ENCODE measurements around the gene ARHGAP45.

The ARHGAP45 gene

GRCh38 chr19:1040476-1041271, 26.3 kb upstream of the ARHGAP45 start:
- peak; percentile 52 to 80 for DNase-seq

DNA sequence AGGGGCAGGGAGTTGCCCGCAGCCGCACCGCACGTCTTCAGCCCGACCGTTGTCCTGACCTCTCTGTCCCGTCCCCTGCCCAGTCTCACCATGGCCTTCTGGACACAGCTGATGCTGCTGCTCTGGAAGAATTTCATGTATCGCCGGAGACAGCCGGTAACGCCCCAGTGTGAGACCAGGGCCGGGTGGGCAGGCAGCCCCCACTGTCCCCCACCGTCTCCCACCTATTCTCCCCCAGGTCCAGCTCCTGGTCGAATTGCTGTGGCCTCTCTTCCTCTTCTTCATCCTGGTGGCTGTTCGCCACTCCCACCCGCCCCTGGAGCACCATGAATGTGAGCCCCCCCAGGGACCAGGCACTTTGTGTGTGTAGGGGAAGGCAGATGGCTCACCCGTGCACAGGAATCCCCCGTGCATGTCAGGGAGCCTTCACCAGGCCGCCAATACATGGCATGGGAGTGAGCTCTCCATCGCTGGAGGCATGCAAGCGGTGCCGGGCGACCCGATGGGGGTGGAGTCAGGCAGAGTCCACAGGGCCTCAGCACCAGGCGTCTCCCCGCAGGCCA, 25.6 kb upstream of the ARHGAP45 start:
- no peak for DNase-seq

DNA sequence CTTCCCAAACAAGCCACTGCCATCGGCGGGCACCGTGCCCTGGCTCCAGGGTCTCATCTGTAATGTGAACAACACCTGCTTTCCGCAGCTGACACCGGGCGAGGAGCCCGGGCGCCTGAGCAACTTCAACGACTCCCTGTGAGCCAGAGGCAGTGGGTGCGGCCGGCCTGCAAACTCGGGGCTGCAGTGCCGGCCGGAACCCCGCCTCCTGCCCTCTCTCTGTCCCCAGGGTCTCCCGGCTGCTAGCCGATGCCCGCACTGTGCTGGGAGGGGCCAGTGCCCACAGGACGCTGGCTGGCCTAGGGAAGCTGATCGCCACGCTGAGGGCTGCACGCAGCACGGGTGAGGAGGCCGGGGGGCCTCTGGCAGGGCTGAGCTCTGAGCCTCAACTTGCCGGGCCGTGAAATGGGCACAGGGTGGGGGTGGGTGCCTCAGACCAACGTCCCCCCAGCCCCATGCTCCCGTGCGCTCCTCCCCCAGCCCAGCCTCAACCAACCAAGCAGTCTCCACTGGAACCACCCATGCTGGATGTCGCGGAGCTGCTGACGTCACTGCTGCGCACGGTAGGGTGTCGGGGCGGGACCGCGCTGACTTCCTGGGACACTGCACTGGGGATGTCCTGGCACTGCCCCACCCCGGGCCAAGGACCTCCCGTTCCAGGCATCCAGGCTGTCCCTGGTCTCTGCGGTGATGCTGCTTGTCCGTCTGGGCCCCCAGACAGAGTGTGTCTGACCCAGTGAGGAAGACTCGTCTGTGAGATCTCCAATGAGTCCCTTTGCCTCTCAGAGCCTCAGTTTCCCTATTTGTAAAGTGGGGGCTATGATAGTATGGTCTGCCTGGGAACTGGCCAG, 24.9 kb upstream of the ARHGAP45 start:
- no peak for DNase-seq

DNA sequence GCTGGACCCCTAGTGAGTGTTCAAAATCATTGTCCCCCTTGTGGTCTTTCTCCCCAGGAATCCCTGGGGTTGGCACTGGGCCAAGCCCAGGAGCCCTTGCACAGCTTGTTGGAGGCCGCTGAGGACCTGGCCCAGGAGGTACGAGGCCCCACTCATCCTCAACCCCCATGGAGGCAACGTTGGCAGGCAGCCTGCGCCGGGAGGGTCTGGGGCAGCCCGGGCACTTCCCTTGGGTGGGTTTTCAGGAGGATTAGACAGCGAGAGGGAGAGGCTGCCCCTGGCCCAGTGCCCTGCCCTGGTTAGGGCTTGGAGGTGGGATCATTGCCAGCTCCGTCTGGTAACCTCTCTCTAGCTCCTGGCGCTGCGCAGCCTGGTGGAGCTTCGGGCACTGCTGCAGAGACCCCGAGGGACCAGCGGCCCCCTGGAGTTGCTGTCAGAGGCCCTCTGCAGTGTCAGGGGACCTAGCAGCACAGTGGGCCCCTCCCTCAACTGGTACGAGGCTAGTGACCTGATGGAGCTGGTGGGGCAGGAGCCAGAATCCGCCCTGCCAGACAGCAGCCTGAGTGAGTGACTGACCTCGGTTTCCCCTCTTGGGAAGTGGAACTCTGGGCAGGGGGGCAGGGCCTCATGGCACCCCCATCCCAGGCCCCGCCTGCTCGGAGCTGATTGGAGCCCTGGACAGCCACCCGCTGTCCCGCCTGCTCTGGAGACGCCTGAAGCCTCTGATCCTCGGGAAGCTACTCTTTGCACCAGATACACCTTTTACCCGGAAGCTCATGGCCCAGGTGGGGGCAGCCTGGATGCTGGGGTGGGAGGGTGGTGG, 24.1 kb upstream of the ARHGAP45 start:
- DNase-seq: no peak

DNA sequence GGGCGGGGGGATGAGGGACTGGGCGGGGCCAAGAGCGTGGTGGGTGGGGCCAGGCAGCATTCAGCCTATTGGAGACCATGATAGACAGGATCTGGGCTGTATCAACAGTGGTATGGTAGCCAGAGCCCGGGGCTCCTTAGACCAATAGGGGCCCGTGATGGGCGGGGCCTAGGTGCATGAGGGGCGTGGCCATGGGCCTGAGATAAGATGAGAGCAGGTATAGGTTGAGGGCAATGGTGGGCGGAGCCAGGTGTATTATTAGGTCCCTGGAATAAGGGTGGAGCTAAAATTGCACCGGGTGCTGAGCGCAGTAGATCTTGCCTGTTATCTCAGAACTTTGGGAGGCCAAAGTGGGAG, 21.7 kb upstream of the ARHGAP45 start:
- no peak for DNase-seq

DNA sequence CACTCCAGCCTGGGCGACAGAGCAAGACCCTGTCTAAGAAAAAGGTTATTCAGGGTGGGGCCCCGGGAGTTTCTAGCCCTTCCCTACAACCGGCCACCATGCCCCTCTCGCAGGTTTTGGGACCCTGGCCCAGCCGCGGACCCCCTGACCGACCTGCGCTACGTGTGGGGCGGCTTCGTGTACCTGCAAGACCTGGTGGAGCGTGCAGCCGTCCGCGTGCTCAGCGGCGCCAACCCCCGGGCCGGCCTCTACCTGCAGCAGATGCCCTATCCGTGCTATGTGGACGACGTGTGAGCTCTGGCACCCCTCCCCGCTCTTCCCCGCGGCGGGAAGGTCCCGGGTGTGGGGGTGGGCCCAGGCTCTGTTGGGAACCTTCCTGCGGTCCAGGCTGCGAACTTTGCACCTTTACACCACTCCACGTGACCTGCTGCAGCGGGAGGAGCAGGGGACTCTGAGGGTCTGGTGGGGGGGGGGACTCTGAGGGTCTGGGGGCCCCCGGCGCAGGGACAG, 20.8 kb upstream of the ARHGAP45 start:
- no peak for DNase-seq

- no peak for DNase-seq
These were observed 19.9 kb upstream of the ARHGAP45 start for GRCh38 chr19:1046836-1047695.

GRCh38 chr19:1047696-1048147, 19.2 kb upstream of the ARHGAP45 start:
- no peak for DNase-seq

DNA sequence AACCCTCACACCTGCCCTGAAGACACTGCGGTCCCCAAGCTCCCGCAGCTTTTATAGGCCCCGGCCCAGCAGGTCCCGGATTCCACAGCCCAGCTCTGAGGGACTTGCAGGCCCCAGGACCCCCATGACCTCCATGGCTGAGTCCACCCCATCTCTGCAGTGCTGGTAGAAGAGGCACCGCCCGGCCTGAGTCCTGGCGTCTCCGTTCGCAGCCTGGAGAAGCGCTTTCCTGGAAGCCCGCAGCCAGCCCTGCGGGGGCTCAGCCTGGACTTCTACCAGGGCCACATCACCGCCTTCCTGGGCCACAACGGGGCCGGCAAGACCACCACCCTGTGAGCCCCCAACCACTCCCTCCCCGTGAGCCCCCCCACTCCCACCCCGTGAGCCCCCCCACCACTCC, 17.9 kb upstream of the ARHGAP45 start:
- DNase-seq: no peak

GRCh38 chr19:1049800-1050199, 17.2 kb upstream of the ARHGAP45 start:
- no peak for DNase-seq

DNA sequence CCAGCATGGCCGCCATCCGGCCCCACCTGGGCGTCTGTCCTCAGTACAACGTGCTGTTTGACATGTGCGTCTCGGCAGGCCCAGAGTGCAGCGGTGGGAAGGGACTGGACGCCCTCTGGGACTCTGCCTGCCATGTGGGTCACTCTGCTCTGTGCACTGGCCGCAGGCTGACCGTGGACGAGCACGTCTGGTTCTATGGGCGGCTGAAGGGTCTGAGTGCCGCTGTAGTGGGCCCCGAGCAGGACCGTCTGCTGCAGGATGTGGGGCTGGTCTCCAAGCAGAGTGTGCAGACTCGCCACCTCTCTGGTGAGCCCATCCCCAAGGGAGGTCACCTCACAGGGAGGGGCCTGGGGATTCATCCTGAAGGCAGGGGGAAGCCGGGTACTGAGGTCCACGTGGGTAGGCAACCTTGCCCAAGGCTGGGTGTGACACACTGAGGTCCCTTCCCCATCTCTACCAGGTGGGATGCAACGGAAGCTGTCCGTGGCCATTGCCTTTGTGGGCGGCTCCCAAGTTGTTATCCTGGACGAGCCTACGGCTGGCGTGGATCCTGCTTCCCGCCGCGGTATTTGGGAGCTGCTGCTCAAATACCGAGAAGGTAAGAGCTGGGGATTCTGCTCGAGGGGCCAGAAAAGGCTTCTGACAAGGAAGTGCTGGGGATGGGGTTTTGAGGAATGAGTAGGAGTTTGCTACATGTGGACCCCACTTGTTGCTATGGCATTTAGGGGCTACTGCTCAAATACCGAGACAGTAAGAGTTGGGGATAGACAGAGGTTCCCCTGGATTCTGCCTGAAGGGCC, 15.8 kb upstream of the ARHGAP45 start:
- DNase-seq: no peak

DNA sequence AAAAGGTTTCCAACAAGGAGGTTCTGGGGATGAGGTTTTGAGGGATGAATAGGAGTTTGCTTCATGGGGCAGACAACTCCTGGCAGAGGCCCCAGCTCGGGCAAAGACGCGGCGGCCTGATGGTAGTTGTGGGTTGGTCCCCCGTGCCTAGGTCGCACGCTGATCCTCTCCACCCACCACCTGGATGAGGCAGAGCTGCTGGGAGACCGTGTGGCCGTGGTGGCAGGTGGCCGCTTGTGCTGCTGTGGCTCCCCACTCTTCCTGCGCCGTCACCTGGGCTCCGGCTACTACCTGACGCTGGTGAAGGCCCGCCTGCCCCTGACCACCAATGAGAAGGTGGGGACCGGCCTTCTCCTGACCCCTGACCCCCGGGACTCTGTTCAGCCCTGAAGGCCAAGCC, 15.2 kb upstream of the ARHGAP45 start:
- no peak for DNase-seq

DNA sequence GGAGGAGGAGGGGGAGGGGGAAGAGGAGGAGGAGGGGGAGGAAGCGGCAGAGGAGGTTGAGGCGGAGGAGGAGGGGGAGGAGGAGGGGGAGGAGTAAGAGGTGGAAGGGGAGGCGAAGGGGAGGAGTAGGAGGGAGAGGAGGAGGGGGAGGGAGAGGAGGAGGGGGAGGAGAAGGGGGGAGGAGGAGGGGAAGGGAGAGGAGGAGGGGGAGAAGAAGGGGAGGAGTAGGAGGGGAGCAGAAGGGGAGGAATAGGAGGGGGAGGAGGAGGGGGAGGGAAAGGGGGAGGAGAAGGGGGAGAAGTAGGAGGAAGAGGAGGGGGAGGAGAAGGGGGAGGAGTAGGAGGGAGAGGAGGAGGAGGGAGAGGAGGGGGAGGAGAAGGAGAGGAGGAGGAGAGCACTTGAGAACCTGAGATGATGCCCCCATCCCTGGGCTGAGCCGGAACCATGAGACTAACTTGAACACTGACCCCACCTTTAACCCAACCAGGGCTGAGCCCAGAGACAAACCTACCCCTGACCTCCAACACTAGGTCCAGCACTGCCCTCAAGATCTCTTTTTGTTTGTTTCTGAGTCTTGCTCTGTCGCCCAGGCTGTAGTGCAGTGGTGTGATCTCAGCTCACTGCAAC, 14.5 kb upstream of the ARHGAP45 start:
- DNase-seq: no peak

GRCh38 chr19:1053176-1054101, 13.5 kb upstream of the ARHGAP45 start:
- no peak for DNase-seq

GRCh38 chr19:1054102-1055027, 12.6 kb upstream of the ARHGAP45 start:
- no peak for DNase-seq

- DNase-seq: no peak
These were observed 11.9 kb upstream of the ARHGAP45 start for GRCh38 chr19:1055028-1055425.

DNA sequence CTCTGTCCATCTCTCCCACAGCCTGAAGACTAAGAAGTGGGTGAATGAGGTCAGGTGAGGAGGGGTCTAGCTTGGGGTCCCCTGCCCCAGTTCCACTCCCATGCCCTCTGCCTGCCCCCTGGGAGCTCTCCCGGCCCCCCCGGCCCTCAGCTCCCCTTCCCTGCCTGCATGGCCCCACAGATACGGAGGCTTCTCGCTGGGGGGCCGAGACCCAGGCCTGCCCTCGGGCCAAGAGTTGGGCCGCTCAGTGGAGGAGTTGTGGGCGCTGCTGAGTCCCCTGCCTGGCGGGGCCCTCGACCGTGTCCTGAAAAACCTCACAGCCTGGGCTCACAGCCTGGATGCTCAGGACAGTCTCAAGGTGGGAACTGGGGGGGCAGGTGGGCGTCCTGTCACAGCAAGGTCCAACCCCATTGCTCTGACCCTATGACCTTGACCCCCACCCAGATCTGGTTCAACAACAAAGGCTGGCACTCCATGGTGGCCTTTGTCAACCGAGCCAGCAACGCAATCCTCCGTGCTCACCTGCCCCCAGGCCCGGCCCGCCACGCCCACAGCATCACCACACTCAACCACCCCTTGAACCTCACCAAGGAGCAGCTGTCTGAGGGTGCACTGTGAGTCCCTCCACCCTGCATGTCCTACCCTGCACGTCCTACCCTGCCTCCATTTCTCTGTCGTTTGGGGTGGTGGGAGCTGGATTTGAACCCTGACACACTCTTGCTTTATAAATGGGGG, 10.9 kb upstream of the ARHGAP45 start:
- DNase-seq: no peak

Data from hippocampal formation (tissue), 2 donors.